OCI-LY7 (cell line): ENCODE measurements around the gene ARMH2. TPM values are rescaled to one million over a fixed set of nuclear protein-coding genes. Genes with fewer than 3 reads are reported as not detected.
A peak's percentile ranks its signal among the peaks of the same experiment; 100 is the strongest.

Source experiments
- BruUV-seq: library from RNA; stranded (reverse); fragments of 400-500 nt; replicated peaks from 2 replicates; lab custom pipeline; 2021; lab: Mats Ljungman, UMichigan
- CTCF ChIA-PET: fragments of 300-600 bp; sonication (Branson Sonifier 250); formaldehyde crosslinking; loops from one replicate; lab custom pipeline; 2022; ENCODE audit warnings: antibody characterized with exemption; ENCODE audit not compliant: unreplicated experiment; lab: Charles Lee
- POLR2A ChIA-PET: fragments of 300-600 bp; sonication (Branson Sonifier 250); formaldehyde crosslinking; loops from one replicate; lab custom pipeline; 2022; ENCODE audit warnings: antibody characterized with exemption; lab: Charles Lee
- DNase-seq: peaks from one replicate; pipeline ENCODE4 v3.0.0-alpha.2; 2015; ENCODE audit warnings: low spot score
- H2AFZ ChIP-seq: fragments of 200-600 bp; sonication (generic), shearing (Covaris generic); 2 replicates; pipeline ENCODE4 v1.6.1; 2014; ENCODE audit warnings: mild to moderate bottlenecking, antibody characterized with exemption, low read length, moderate library complexity
- H3K27ac ChIP-seq: fragments of 200-600 bp; sonication (generic); 2 replicates; pipeline ENCODE4 v1.5.1; 2014; ENCODE audit warnings: mixed run types, low read depth, mild to moderate bottlenecking, moderate library complexity, low read length, inconsistent platforms; ENCODE audit not compliant: poor library complexity, severe bottlenecking
- H3K36me3 ChIP-seq: fragments of 200-600 bp; sonication (generic); 2 replicates; pipeline ENCODE4 v1.6.1; 2014; ENCODE audit warnings: mild to moderate bottlenecking, antibody characterized with exemption, low read length, moderate library complexity, mixed read lengths; ENCODE audit not compliant: insufficient read depth
- H3K4me1 ChIP-seq: fragments of 200-600 bp; sonication (generic); 2 replicates; pipeline ENCODE4 v1.5.1; 2014; ENCODE audit warnings: mild to moderate bottlenecking, low read length; ENCODE audit not compliant: insufficient read depth, poor library complexity, severe bottlenecking
- H3K4me2 ChIP-seq: fragments of 200-600 bp; sonication (generic); 2 replicates; pipeline ENCODE4 v1.6.1; 2014; ENCODE audit warnings: mild to moderate bottlenecking, low read length
- H3K4me3 ChIP-seq: fragments of 200-600 bp; sonication (generic); 2 replicates; pipeline ENCODE4 v1.5.1; 2014; ENCODE audit warnings: mild to moderate bottlenecking, low read depth, low read length; ENCODE audit not compliant: poor library complexity, severe bottlenecking
- H3K79me2 ChIP-seq: fragments of 200-600 bp; sonication (generic); 2 replicates; pipeline ENCODE4 v1.6.1; 2016; ENCODE audit warnings: low read depth, mild to moderate bottlenecking, low read length, moderate library complexity, mixed read lengths; ENCODE audit not compliant: insufficient read depth
- H3K9me2 ChIP-seq: fragments of 200-600 bp; sonication (generic); 2 replicates; pipeline ENCODE4 v1.6.1; 2016; ENCODE audit warnings: mild to moderate bottlenecking, low read length, mixed read lengths; ENCODE audit not compliant: insufficient read depth
- H3K9me3 ChIP-seq: fragments of 200-600 bp; sonication (generic); 2 replicates; pipeline ENCODE4 v1.6.1; 2014; ENCODE audit warnings: mild to moderate bottlenecking, mixed run types, low read length, mixed read lengths
- H4K20me1 ChIP-seq: fragments of 200-600 bp; sonication (generic); 2 replicates; pipeline ENCODE4 v1.6.1; 2014; ENCODE audit warnings: mild to moderate bottlenecking, antibody characterized with exemption, low read length, moderate library complexity, mixed read lengths; ENCODE audit not compliant: insufficient read depth
- EZH2phosphoT487 ChIP-seq: fragments of 200-600 bp; sonication (generic); IDR thresholded peaks from 2 replicates; pipeline ENCODE4 v1.6.1; 2018; ENCODE audit warnings: low read depth, borderline replicate concordance, mild to moderate bottlenecking, mixed run types, antibody characterized with exemption, low read length, moderate library complexity, mixed read lengths
- intact Hi-C: fragments of 100-400 bp; cut with micrococcal nuclease; formaldehyde crosslinking; loops from one replicate; pipeline ENCODE4 v1.10.0; 2022; ENCODE audit not compliant: unreplicated experiment
- total RNA-seq, 2 experiments: library from RNA; depleted of rRNA in 1 of 2; stranded (reverse); fragments of >200 nt in 1 of 2; shearing (Covaris generic) in 1 of 2; gene quantifications; 2 replicates each; pipeline ENCODE4 v1.2.3, GENCODE V29; 2014 to 2022
- TF ChIP-seq, protein P1 (sequence below): fragments of 200-600 bp; sonication (generic); conservative IDR thresholded peaks from 2 replicates; pipeline ENCODE4 v1.5.1; 2014; ENCODE audit warnings: mild to moderate bottlenecking, antibody characterized with exemption, low read length, moderate library complexity, mixed read lengths

ARMH2 gene
- total RNA-seq, 2 experiments from 2014 or later: not detected

DNA sequence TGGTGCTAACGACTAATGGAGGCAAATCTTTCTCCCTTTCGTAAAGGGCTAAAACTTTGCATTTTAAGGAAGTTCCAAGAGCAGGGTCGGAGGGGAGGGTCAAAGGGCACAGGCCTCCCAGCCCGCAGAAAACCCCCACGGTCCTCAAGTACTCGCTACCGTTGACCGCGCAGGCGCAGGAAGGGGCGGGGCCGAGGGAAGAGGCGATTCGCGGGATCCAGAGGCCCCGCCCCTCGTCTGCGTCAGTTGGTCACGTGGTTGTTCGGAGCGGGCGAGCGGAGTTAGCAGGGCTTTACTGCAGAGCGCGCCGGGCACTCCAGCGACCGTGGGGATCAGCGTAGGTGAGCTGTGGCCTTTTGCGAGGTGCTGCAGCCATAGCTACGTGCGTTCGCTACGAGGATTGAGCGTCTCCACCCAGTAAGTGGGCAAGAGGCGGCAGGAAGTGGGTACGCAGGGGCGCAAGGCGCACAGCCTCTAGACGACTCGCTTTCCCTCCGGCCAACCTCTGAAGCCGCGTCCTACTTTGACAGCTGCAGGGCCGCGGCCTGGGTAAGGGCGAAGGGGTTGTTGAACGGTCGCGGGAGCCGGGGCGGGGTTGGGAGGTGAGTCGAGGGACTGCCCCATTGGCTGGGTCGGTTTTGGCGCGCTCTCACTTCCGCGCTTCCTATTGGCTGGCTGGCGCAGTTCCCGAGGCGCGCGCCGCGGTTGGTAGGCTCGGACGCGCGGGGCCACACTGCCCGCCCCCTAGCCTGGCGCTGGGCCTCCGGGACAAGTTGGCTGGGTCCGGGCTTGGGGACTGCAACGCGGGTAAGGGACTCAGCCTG, 23.8 kb downstream of the ARMH2 start, which contains the start of gene GMNN:
Gene GMNN, plus strand, starts transcription at position 242 of the 824 bp plus-strand sequence. CDS start 2,310 bp downstream, outside the sequence.
- CTCF ChIA-PET: interaction anchor here (0.6 to 0.9 kb wide), 3 partner anchors 15 to 473 kb away, joined by 3 to 4 read pairs (median 3); no protein-coding TSS in a partner anchor
- peak within 1 kb of the TSS; percentile 94 for H3K27ac ChIP-seq
- peaks cover 46% of the 10 kb centered on the region for H3K36me3 ChIP-seq
- POLR2A ChIA-PET: interaction anchor here (0.8 to 1.7 kb wide), 7 partner anchors 11 to 296 kb away, joined by 3 to 5 read pairs (median 3); no protein-coding TSS in a partner anchor
- peak; percentile 98 for DNase-seq
- TSS peak; percentile 94 for BruUV-seq
- no peaks in the 10 kb centered on the region for H3K9me2 ChIP-seq
- H3K4me2 ChIP-seq: peak within 1 kb of the TSS; percentile 99
- intact Hi-C loops: loop anchor here (2.0 to 10.0 kb wide), 4 partner anchors 54 to 280 kb away; partner anchors contain the start of gene ALDH5A1
- peak within 1 kb of the TSS; percentile 95 for H3K4me3 ChIP-seq
- H3K9me3 ChIP-seq: no peaks in the 10 kb centered on the region
- H4K20me1 ChIP-seq: peaks cover 37% of the 10 kb centered on the region
- peaks cover 51% of the 10 kb centered on the region for H3K79me2 ChIP-seq
- TF ChIP-seq, protein P1, sequence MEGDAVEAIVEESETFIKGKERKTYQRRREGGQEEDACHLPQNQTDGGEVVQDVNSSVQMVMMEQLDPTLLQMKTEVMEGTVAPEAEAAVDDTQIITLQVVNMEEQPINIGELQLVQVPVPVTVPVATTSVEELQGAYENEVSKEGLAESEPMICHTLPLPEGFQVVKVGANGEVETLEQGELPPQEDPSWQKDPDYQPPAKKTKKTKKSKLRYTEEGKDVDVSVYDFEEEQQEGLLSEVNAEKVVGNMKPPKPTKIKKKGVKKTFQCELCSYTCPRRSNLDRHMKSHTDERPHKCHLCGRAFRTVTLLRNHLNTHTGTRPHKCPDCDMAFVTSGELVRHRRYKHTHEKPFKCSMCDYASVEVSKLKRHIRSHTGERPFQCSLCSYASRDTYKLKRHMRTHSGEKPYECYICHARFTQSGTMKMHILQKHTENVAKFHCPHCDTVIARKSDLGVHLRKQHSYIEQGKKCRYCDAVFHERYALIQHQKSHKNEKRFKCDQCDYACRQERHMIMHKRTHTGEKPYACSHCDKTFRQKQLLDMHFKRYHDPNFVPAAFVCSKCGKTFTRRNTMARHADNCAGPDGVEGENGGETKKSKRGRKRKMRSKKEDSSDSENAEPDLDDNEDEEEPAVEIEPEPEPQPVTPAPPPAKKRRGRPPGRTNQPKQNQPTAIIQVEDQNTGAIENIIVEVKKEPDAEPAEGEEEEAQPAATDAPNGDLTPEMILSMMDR: no peak
- TF ChIP-seq EZH2phosphoT487: no peak
- H3K4me1 ChIP-seq: peaks cover 36% of the 10 kb centered on the region
- peak within 1 kb of the TSS; percentile 96 for H2AFZ ChIP-seq

DNA sequence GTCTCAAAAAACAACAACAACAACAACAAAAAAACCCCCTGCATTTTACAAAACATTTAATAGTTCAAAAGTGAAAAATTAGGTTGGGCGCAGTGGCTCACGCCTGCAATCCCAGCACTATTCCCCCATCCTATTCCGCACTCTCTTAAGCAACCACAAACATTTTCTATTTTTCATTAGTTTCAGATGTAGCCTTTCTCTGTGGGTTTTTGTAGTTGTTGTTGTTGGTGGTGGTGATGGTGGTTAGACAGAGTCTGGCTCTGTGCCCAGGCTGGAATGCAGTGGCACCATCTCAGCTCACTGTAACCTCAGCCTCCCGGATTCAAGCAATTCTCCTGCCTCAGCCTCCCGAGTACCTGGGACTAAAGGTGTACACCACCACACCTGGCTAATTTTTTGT, 30.4 kb downstream of the ARMH2 start:
- Histone ChIP-seq H3K9me3 (no peaks in the 10 kb centered on the region), H3K36me3 (no peaks in the 10 kb centered on the region), H2AFZ (no peak overlapping the region), H3K4me2 (no peak overlapping the region), H3K4me1 (peaks cover 3% of the 10 kb centered on the region), H3K9me2 (no peaks in the 10 kb centered on the region), H4K20me1 (no peaks in the 10 kb centered on the region), H3K79me2 (no peaks in the 10 kb centered on the region), H3K4me3 (no peak overlapping the region), H3K27ac (no peak overlapping the region)
- no peak for DNase-seq
- TF ChIP-seq, protein P1: no peak
- no peak for TF ChIP-seq EZH2phosphoT487
- intact Hi-C loops: no loop called here
- ChIA-PET POLR2A (no interaction called here), CTCF (no interaction called here)
- no TSS peak for BruUV-seq
